BLaER1 treated with 17β-estradiol and CSF1 and Interleukin-3, amounts not matched to agents 10 nM and 100 nM (cell line): Measurements from ENCODE around the gene CCDC192.

Experiments used
- H3K27ac ChIP-seq, 11 experiments: shearing (Covaris generic); formaldehyde crosslinking; 2 replicates each; pipeline ENCODE4 v1.8.1; 2022
- H3K27me3 ChIP-seq, 11 experiments: shearing (Covaris generic); formaldehyde crosslinking; 2 replicates each; pipeline ENCODE4 v1.8.1; 2022
- H3K36me3 ChIP-seq, 11 experiments: shearing (Covaris generic); formaldehyde crosslinking; 2 replicates each; pipeline ENCODE4 v1.8.1; 2022
- H3K4me1 ChIP-seq, 10 experiments: shearing (Covaris generic); formaldehyde crosslinking; 2 replicates each; pipeline ENCODE4 v1.8.1; 2022
- H3K4me2 ChIP-seq, 11 experiments: shearing (Covaris generic); formaldehyde crosslinking; 2 replicates each; pipeline ENCODE4 v1.8.1; 2022
- H3K4me3 ChIP-seq, 10 experiments: shearing (Covaris generic); formaldehyde crosslinking; 2 replicates each; pipeline ENCODE4 v1.8.1; 2022
- H3K9ac ChIP-seq, 11 experiments: shearing (Covaris generic); formaldehyde crosslinking; 2 replicates each; pipeline ENCODE4 v1.8.1; 2022
- H3K9me3 ChIP-seq, 11 experiments: shearing (Covaris generic); formaldehyde crosslinking; replicated peaks in 1 of 11; 2 replicates each; pipeline ENCODE4 v1.8.1; 2022
- H4K20me1 ChIP-seq, 11 experiments: shearing (Covaris generic); formaldehyde crosslinking; 2 replicates each; pipeline ENCODE4 v1.8.1; 2022
- Cebpa-rat ChIP-seq, 11 experiments: shearing (Covaris generic); IDR thresholded peaks; 2 replicates each; pipeline ENCODE4 v1.8.1; 2022

The CCDC192 gene

GRCh38 chr5:127848098-127848497 is 144.9 kb downstream of the CCDC192 start:
- Histone ChIP-seq H3K4me2 (no peak overlapping the region), H3K9ac (no peak overlapping the region), H3K27ac (no peak overlapping the region)

DNA sequence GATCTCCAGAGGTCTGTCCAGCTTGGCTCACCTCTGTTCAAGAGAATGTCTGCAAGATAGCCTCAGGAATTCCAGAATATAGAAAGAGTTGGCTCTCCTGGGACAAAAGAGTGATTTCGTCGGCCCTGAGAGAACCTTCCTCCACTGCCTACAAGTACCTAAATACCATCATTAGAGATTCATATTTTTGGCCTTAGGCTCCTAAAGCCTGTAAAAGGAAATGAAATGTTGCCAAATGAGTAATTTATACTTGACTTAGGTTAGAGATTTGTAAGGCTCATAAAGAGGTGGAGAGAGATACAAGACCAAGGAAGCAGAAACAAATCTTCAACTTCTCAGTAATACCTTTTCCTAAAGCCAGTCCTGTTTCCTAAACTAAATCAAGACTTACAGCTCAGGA is 146.2 kb downstream of the CCDC192 start:
- H3K9ac ChIP-seq, result no peak overlapping the region
- no peak overlapping the region for H3K4me2 ChIP-seq
- H3K9me3 ChIP-seq, result no peaks in the 10 kb centered on the region
- no peaks in the 10 kb centered on the region for H3K36me3 ChIP-seq
- H3K4me1 ChIP-seq, result no peaks in the 10 kb centered on the region
- H4K20me1 ChIP-seq, result no peaks in the 10 kb centered on the region
- no peak for TF ChIP-seq Cebpa-rat (IDR thresholded peaks at IDR 0.05)
- no peak overlapping the region for H3K27ac ChIP-seq
- no peaks in the 10 kb centered on the region for H3K27me3 ChIP-seq
- H3K4me3 ChIP-seq, result no peak overlapping the region

More at GRCh38 chr5:127848098-127848497, 144.9 kb downstream of the CCDC192 start:
- no peaks in the 10 kb centered on the region for H4K20me1 ChIP-seq
- no peak overlapping the region for H3K4me3 ChIP-seq
- H3K9me3 ChIP-seq, result no peaks in the 10 kb centered on the region
- no peaks in the 10 kb centered on the region for H3K36me3 ChIP-seq
- no peaks in the 10 kb centered on the region for H3K4me1 ChIP-seq
- TF ChIP-seq Cebpa-rat (IDR thresholded peaks at IDR 0.05), result no peak
- no peaks in the 10 kb centered on the region for H3K27me3 ChIP-seq

DNA sequence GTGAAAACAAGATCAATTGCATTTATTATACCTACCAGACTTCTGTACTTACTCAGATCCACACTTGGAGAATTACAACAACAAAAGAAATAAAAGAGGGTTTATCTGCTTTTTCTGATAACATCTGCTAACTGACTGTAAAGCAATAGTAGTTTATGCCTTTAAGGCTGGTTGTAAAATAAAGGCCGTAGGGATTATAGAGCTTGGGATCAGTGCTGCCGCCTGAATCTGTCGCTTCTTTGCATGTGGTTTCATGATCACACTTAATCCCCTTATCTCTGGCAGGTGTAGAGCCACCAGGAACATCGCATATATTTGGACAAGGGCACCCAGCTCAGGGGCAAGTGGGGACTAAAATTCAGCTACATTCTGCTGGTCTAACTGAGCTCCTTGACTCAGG is 146.7 kb downstream of the CCDC192 start:
- H3K9ac ChIP-seq, result no peak overlapping the region
- no peaks in the 10 kb centered on the region for H3K4me1 ChIP-seq
- H3K9me3 ChIP-seq, result 0 out of 22 replicates have a peak, but pooled peaks cover 0 to under 1% (median 0%) of the 10 kb centered on the region in 11 experiments
- H3K4me3 ChIP-seq, result no peak overlapping the region
- no peaks in the 10 kb centered on the region for H3K36me3 ChIP-seq
- H3K27me3 ChIP-seq, result no peaks in the 10 kb centered on the region
- TF ChIP-seq Cebpa-rat (IDR thresholded peaks at IDR 0.05), result no peak
- no peak overlapping the region for H3K4me2 ChIP-seq
- H3K27ac ChIP-seq, result no peak overlapping the region
- no peaks in the 10 kb centered on the region for H4K20me1 ChIP-seq

- Histone ChIP-seq H3K27ac (no peak overlapping the region), H3K36me3 (no peaks in the 10 kb centered on the region), H3K4me2 (no peak overlapping the region), H3K4me3 (no peak overlapping the region), H3K9ac (no peak overlapping the region), H4K20me1 (no peaks in the 10 kb centered on the region), H3K9me3 (peaks cover 0 to 13% (median 10%) of the 10 kb centered on the region in 11 experiments; a peak in 9 of 22 replicates), H3K4me1 (no peaks in the 10 kb centered on the region), H3K27me3 (no peaks in the 10 kb centered on the region)
- TF ChIP-seq Cebpa-rat (IDR thresholded peaks at IDR 0.05), result no peak
These were observed 148.8 kb downstream of the CCDC192 start for GRCh38 chr5:127851964-127852363.

DNA sequence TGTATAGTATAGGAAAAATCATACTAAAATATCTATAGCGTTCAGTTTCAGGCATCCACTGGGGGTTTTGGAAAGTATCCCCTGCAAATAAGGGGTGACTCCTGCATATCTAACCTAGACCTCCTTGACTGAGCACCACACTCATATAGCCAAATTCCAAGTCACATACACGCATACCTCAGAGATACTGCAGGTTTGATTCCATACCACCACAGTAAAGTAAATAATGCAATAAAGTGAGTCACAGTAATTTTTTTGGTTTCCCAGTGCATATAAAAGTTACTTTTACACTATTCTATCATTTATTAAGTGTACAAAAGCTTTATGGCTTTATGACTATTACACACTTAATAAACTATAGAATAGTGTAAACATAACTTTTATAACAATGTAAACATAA is 151.3 kb downstream of the CCDC192 start:
- H3K36me3 ChIP-seq, result no peaks in the 10 kb centered on the region
- no peak overlapping the region for H3K27ac ChIP-seq
- H3K4me3 ChIP-seq, result no peak overlapping the region
- no peaks in the 10 kb centered on the region for H4K20me1 ChIP-seq
- H3K27me3 ChIP-seq, result no peaks in the 10 kb centered on the region
- H3K9ac ChIP-seq, result no peak overlapping the region
- H3K4me1 ChIP-seq, result no peaks in the 10 kb centered on the region
- H3K4me2 ChIP-seq, result no peak overlapping the region
- no peak for TF ChIP-seq Cebpa-rat (IDR thresholded peaks at IDR 0.05)
- H3K9me3 ChIP-seq, result peaks cover 0 to 13% (median 10%) of the 10 kb centered on the region in 11 experiments; a peak in 9 of 22 replicates

DNA sequence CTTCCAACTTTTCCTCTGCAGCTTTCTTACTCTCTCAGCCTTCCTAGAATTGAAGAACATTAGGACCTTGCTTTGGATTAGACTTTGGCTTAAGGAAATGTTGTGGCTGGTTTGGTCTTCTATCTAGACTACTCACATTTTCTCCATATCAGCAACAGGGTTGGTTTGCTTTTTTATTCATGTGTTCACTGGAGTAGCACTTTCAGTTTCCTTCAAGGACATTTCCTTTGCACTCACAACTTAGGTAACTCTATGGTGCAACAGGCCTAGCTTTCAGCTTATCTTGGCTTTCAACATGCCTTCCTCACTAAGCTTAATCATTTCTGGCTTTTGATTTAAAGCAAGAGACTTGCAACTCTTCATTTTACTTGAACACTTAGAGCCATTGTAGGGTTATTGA is 153.1 kb downstream of the CCDC192 start:
- H3K4me1 ChIP-seq, result no peaks in the 10 kb centered on the region
- H3K4me2 ChIP-seq, result no peak overlapping the region
- H3K9me3 ChIP-seq, result peaks cover 0 to 13% (median 10%) of the 10 kb centered on the region in 11 experiments; a peak in 9 of 22 replicates
- H4K20me1 ChIP-seq, result no peaks in the 10 kb centered on the region
- no peak overlapping the region for H3K9ac ChIP-seq
- no peaks in the 10 kb centered on the region for H3K27me3 ChIP-seq
- no peak overlapping the region for H3K27ac ChIP-seq
- TF ChIP-seq Cebpa-rat (IDR thresholded peaks at IDR 0.05), result no peak
- H3K36me3 ChIP-seq, result no peaks in the 10 kb centered on the region
- H3K4me3 ChIP-seq, result no peak overlapping the region

DNA sequence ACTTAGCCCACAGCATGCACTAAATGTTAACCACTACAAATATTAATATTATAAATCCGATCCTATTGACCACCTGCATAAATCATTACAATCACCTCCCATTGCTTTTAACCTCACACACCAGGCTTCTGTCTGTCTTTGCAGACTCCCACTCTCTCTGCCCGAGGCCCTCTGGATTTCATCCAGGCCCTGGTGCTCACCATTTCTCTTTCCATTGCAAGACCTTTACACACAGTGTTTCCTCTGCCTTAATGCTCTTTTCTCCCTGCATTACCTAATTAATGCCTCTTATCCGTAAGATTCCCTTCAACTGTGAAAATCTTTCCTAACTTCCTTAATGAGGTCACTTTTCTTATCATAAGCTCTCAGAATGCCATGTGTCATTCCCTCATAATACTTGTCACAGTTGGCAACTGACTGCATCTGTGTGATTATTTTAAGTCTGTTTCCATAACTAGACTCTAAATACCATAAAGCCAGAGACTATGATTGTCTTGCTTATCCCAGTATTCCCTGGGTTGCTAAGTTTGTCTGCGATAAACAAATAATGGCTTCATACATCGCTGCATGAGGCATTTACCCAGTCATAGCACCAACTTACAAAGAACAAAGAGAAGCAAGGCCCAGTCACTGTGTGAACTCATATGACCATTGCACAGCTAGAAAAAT is 155.1 kb downstream of the CCDC192 start:
- Histone ChIP-seq H3K4me1 (no peaks in the 10 kb centered on the region), H3K4me2 (no peak overlapping the region), H3K27me3 (no peaks in the 10 kb centered on the region), H3K36me3 (no peaks in the 10 kb centered on the region), H4K20me1 (no peaks in the 10 kb centered on the region), H3K9ac (no peak overlapping the region), H3K4me3 (no peak overlapping the region), H3K9me3 (peaks cover 0 to 13% (median 10%) of the 10 kb centered on the region in 11 experiments; a peak in 9 of 22 replicates), H3K27ac (no peak overlapping the region)
- no peak for TF ChIP-seq Cebpa-rat (IDR thresholded peaks at IDR 0.05)

DNA sequence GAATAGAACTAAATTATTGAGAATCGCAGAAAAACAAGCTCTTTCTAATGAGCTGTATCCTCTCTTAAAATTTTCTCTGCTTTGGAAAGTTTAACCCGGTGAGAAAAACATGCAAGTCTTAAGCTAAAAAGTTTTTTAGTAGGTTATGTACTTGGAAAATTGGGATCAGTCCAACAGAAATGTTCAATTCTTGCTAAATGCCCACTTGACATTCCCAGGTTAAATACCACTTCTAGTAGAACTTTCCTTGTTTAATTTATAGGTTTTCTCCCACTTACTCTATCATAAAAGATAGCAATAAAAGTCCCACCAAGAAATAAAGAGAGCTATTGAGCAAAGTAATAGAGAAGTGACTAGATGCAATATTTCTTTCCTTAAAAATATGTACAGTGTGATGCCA is 157.1 kb downstream of the CCDC192 start:
- no peak overlapping the region for H3K4me2 ChIP-seq
- H3K9me3 ChIP-seq, result peaks cover 0 to 11% (median 9%) of the 10 kb centered on the region in 11 experiments; a peak in 9 of 22 replicates
- H3K27me3 ChIP-seq, result no peaks in the 10 kb centered on the region
- TF ChIP-seq Cebpa-rat (IDR thresholded peaks at IDR 0.05), result no peak
- H3K4me1 ChIP-seq, result no peaks in the 10 kb centered on the region
- H4K20me1 ChIP-seq, result no peaks in the 10 kb centered on the region
- H3K27ac ChIP-seq, result no peak overlapping the region
- no peak overlapping the region for H3K9ac ChIP-seq
- no peak overlapping the region for H3K4me3 ChIP-seq
- no peaks in the 10 kb centered on the region for H3K36me3 ChIP-seq

- Histone ChIP-seq H3K27ac (no peak overlapping the region), H3K4me2 (no peak overlapping the region), H3K36me3 (no peaks in the 10 kb centered on the region), H3K27me3 (no peaks in the 10 kb centered on the region), H4K20me1 (no peaks in the 10 kb centered on the region), H3K9ac (no peak overlapping the region), H3K4me3 (no peak overlapping the region), H3K9me3 (no peaks in the 10 kb centered on the region), H3K4me1 (peaks cover 9 to 13% (median 12%) of the 10 kb centered on the region in 10 experiments; a peak in 18 of 20 replicates)
- TF ChIP-seq Cebpa-rat (IDR thresholded peaks at IDR 0.05), result no peak
These were observed 160.0 kb downstream of the CCDC192 start for GRCh38 chr5:127863161-127863560.
